HepG2 (cell line): ENCODE measurements around the gene CRMP1.

Experiments
- EP300 ChIP-seq, 3 experiments: sonication (generic) in 1 of 3; formaldehyde crosslinking in 1 of 3; IDR thresholded peaks; 2 replicates each; pipeline versions ENCODE4 v1.5.1 to v1.6.1; 2011 to 2020; ENCODE audit warnings: low read depth in 2 of 3, low read length in 2 of 3, borderline replicate concordance in 1 of 3, improper control_type of control experiment in 1 of 3, mild to moderate bottlenecking in 1 of 3, missing genetic modification reagents in 1 of 3, moderate library complexity in 1 of 3
- EZH2 ChIP-seq: conservative IDR thresholded peaks from 2 replicates; pipeline ENCODE4 v1.6.1; 2012; ENCODE audit warnings: mild to moderate bottlenecking, low read depth, low read length, moderate library complexity
- FOSL1 ChIP-seq: sonication (generic); formaldehyde crosslinking; IDR thresholded peaks from 2 replicates; pipeline ENCODE4 v1.9.0; 2021; ENCODE audit warnings: missing genetic modification reagents, borderline replicate concordance
- NCOA5 ChIP-seq: sonication (generic); formaldehyde crosslinking; IDR thresholded peaks from 2 replicates; pipeline ENCODE4 v1.4.0; 2020; ENCODE audit warnings: missing genetic modification reagents
- NFE2L2 ChIP-seq: fragments of 150-350 bp; IDR thresholded peaks from 2 replicates; pipeline ENCODE4 v1.6.1; 2014; ENCODE audit warnings: low read length
- POLR2AphosphoS2 ChIP-seq: IDR thresholded peaks from 2 replicates; pipeline ENCODE4 v1.6.1; 2011; ENCODE audit warnings: low read depth, low read length, improper control_type of control experiment
- SPEN ChIP-seq: sonication (generic); formaldehyde crosslinking; IDR thresholded peaks from 2 replicates; pipeline ENCODE4 v1.5.1; 2020; ENCODE audit warnings: low read depth, mild to moderate bottlenecking, missing genetic modification reagents
- YY1 ChIP-seq: IDR thresholded peaks from 2 replicates; pipeline ENCODE4 v1.6.1; 2011; ENCODE audit warnings: low read length, low read depth, moderate library complexity, mild to moderate bottlenecking; ENCODE audit not compliant: insufficient read depth, insufficient replicate concordance
- ZBTB7A ChIP-seq: sonication (generic); formaldehyde crosslinking; IDR thresholded peaks from 2 replicates; pipeline ENCODE4 v1.8.0; 2022; ENCODE audit warnings: mild to moderate bottlenecking, missing genetic modification reagents
- TF ChIP-seq, protein P1 (sequence below): sonication (generic); formaldehyde crosslinking; IDR thresholded peaks from 2 replicates; pipeline ENCODE4 v1.4.0; 2020; ENCODE audit warnings: mild to moderate bottlenecking, missing genetic modification reagents

DNA sequence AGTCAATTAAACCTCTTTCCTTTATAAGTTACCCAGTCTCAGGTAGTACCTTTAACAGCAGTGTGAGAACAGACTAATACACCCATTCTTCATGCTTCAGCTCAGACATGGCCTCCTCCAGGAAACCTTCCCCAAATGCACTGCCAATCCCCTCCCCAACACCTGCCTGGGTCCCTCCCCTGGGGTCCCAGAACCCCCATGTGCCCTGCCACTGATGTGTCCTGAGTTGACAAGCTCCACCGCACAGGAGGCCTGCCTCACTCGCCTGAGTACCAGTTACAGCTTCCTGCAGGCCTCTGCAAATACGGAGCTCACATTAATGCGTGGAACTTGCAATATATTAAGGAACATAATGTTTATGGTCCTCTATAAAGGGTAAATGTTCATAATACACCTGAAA lies 34.9 kb upstream of the CRMP1 start:
- no peak for TF ChIP-seq YY1
- TF ChIP-seq ZBTB7A (CRISPR knock-in tag), result no peak
- TF ChIP-seq POLR2AphosphoS2, result no peak
- no peak for TF ChIP-seq NFE2L2
- TF ChIP-seq EP300 (IDR thresholded peaks at IDR 0.05; ENCODE audit: low read depth in 2 of 2, low read length in 2 of 2), result no peak
- no peak for TF ChIP-seq EP300 (CRISPR knock-in tag; IDR thresholded peaks at IDR 0.05; ENCODE audit: borderline replicate concordance)
- no peak for TF ChIP-seq SPEN (CRISPR knock-in tag)
- TF ChIP-seq NCOA5 (CRISPR knock-in tag), result no peak
- TF ChIP-seq FOSL1, result no peak
- TF ChIP-seq EZH2, result no peak
- TF ChIP-seq, protein P1, sequence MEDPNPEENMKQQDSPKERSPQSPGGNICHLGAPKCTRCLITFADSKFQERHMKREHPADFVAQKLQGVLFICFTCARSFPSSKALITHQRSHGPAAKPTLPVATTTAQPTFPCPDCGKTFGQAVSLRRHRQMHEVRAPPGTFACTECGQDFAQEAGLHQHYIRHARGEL (CRISPR knock-in tag), result no peak
